ENCODE results near the gene TUBB3.

DNA sequence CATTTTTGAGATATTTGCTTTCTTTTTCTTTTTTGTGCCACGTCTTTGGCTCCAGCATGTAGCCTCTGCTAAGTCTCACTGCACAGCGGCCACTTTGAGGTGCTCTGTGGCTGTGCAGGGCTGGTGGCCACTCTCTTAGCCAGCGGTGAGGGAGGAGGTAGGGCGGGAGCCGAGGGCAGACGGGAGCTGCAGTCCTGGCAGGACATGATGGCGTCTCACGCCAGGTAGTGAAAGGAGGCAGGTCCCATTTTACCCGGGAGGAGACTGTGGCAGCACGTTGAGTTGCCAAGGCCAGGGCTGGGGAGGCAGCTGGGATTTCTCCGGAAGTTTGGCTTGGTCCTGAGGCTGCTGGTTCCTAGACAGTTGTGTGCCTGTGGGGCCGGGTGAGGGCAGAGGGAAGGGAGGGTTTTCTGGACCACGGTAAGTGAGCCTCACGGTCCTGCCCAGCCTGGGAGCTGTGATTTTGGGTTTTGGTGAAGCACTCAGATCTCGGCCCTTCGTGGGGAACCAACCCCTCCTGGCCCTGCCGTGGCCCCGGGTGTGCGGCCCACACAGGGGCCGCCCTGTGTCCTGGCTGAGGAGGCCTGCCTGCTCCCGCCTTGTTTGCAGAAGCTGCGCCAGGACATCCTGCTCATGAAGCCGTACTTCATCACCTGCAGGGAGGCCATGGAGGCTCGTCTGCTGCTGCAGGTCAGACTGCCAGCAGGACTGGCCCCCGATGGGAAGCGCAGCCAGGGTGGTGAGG is 39.8 kb downstream of the TUBB3 start:
- no peak for TF ChIP-seq CTCF (IDR thresholded peaks at IDR 0.05)
- no peak for TF ChIP-seq POLR2A (IDR thresholded peaks at IDR 0.05)

Measured in lower leg skin (tissue), 3 donors.